OCI-LY1 (cell line): Measurements from ENCODE around the gene DCUN1D2.
"Not testable (repeated sequence)": the region's sequence is repeated elsewhere in the genome, so short reads cannot be mapped to it uniquely, and the experiment has no call there.

Source experiments
- H2AFZ ChIP-seq: fragments of 200-600 bp; sonication (generic), shearing (Covaris generic); 2 replicates; pipeline ENCODE4 v1.6.0; 2014; ENCODE audit warnings: antibody characterized with exemption, mild to moderate bottlenecking, low read length
- H3F3A ChIP-seq: fragments of 200-600 bp; sonication (generic), shearing (Covaris generic); 2 replicates; pipeline ENCODE4 v1.6.0; 2014; ENCODE audit warnings: mild to moderate bottlenecking, antibody characterized with exemption, low read length, moderate library complexity; ENCODE audit not compliant: insufficient read depth
- H3K27ac ChIP-seq: fragments of 200-600 bp; sonication (generic); 2 replicates; pipeline ENCODE4 v1.5.1; 2014; ENCODE audit warnings: low read length, mixed run types, mild to moderate bottlenecking, low read depth; ENCODE audit not compliant: poor library complexity, severe bottlenecking
- H3K27me3 ChIP-seq: fragments of 200-600 bp; sonication (generic); 2 replicates; pipeline ENCODE4 v1.6.0; 2014; ENCODE audit warnings: antibody characterized with exemption, mild to moderate bottlenecking, low read length, moderate library complexity; ENCODE audit not compliant: insufficient read depth
- H3K36me3 ChIP-seq: fragments of 200-600 bp; sonication (generic); 2 replicates; pipeline ENCODE4 v1.6.1; 2014; ENCODE audit warnings: mild to moderate bottlenecking, antibody characterized with exemption, low read length, moderate library complexity, mixed read lengths; ENCODE audit not compliant: insufficient read depth
- H3K4me1 ChIP-seq: fragments of 200-600 bp; sonication (generic); 2 replicates; pipeline ENCODE4 v1.5.1; 2014; ENCODE audit warnings: mild to moderate bottlenecking, low read length, moderate library complexity; ENCODE audit not compliant: insufficient read depth, severe bottlenecking
- H3K4me2 ChIP-seq: fragments of 200-600 bp; sonication (generic), shearing (Covaris generic); 2 replicates; pipeline ENCODE4 v1.6.1; 2014; ENCODE audit warnings: low read length
- H3K4me3 ChIP-seq: fragments of 200-600 bp; sonication (generic); 2 replicates; pipeline ENCODE4 v1.5.1; 2014; ENCODE audit warnings: low read length, low read depth, mild to moderate bottlenecking, mixed read lengths; ENCODE audit not compliant: poor library complexity, severe bottlenecking
- H3K79me2 ChIP-seq: fragments of 200-600 bp; shearing (Covaris generic); 2 replicates; pipeline ENCODE4 v1.6.1; 2016; ENCODE audit warnings: mixed run types, low read length, mixed read lengths; ENCODE audit not compliant: insufficient read depth
- H3K9ac ChIP-seq: fragments of 200-600 bp; sonication (generic), shearing (Covaris generic); 2 replicates; pipeline ENCODE4 v1.6.1; 2014; ENCODE audit warnings: mild to moderate bottlenecking, low read length, mixed read lengths
- H3K9me2 ChIP-seq: fragments of 200-600 bp; sonication (generic), shearing (Covaris generic); 2 replicates; pipeline ENCODE4 v1.6.1; 2014; ENCODE audit warnings: low read depth, mild to moderate bottlenecking, low read length, mixed read lengths
- H3K9me3 ChIP-seq: fragments of 200-600 bp; shearing (Covaris generic); 2 replicates; pipeline ENCODE4 v1.6.1; 2014; ENCODE audit warnings: low read length, mixed read lengths
- H4K20me1 ChIP-seq: fragments of 200-600 bp; sonication (generic), shearing (Covaris generic); 2 replicates; pipeline ENCODE4 v1.6.0; 2016; ENCODE audit warnings: mild to moderate bottlenecking, low read length; ENCODE audit not compliant: insufficient read depth
- CTCF ChIP-seq: fragments of 200-600 bp; sonication (generic), shearing (Covaris generic); IDR thresholded peaks from 2 replicates; pipeline ENCODE4 v1.5.1; 2017; ENCODE audit warnings: mild to moderate bottlenecking, antibody characterized with exemption, low read length, moderate library complexity, mixed read lengths
- EZH2 ChIP-seq: fragments of 200-600 bp; sonication (generic), shearing (Covaris generic); IDR thresholded peaks from 2 replicates; pipeline ENCODE4 v1.8.0; 2017; ENCODE audit warnings: borderline replicate concordance, mixed run types, mild to moderate bottlenecking, antibody characterized with exemption, low read length, moderate library complexity, mixed read lengths

DCUN1D2 gene

GRCh38 chr13:113471844-113472243 lies 18.7 kb downstream of the DCUN1D2 start:
- H3K4me2 ChIP-seq = no peak overlapping the region
- H3K9me3 ChIP-seq = no peaks in the 10 kb centered on the region
- no peaks in the 10 kb centered on the region for H3K4me1 ChIP-seq
- H2AFZ ChIP-seq = no peak overlapping the region
- no peaks in the 10 kb centered on the region for H3K9me2 ChIP-seq
- H4K20me1 ChIP-seq = no peaks in the 10 kb centered on the region
- no peaks in the 10 kb centered on the region for H3K27me3 ChIP-seq
- no peak for TF ChIP-seq CTCF
- TF ChIP-seq EZH2 = no peak
- H3K9ac ChIP-seq = no peak overlapping the region
- H3K27ac ChIP-seq = no peak overlapping the region
- no peaks in the 10 kb centered on the region for H3F3A ChIP-seq
- H3K79me2 ChIP-seq = no peaks in the 10 kb centered on the region
- no peak overlapping the region for H3K4me3 ChIP-seq
- H3K36me3 ChIP-seq = peaks cover 72% of the 10 kb centered on the region

- not testable (repeated sequence) for H3K27ac ChIP-seq, H3K4me3 ChIP-seq, H3K9me2 ChIP-seq, H3K4me1 ChIP-seq, H3K79me2 ChIP-seq, H3K27me3 ChIP-seq, H3F3A ChIP-seq, H3K4me2 ChIP-seq, H4K20me1 ChIP-seq, H3K9ac ChIP-seq, H3K9me3 ChIP-seq, H2AFZ ChIP-seq
- peaks cover 69% of the 10 kb centered on the region for H3K36me3 ChIP-seq
Observed at GRCh38 chr13:113470635-113471163, 19.8 kb downstream of the DCUN1D2 start.

- Histone ChIP-seq H3F3A (no peaks in the 10 kb centered on the region), H3K4me1 (no peaks in the 10 kb centered on the region), H2AFZ (no peak overlapping the region), H3K27ac (no peak overlapping the region), H3K36me3 (peaks cover 63% of the 10 kb centered on the region), H3K4me3 (no peak overlapping the region), H3K27me3 (no peaks in the 10 kb centered on the region), H3K4me2 (no peak overlapping the region), H3K9me3 (no peaks in the 10 kb centered on the region), H3K9ac (no peak overlapping the region), H4K20me1 (no peaks in the 10 kb centered on the region), H3K79me2 (no peaks in the 10 kb centered on the region), H3K9me2 (no peaks in the 10 kb centered on the region)
- TF ChIP-seq CTCF (no peak), EZH2 (no peak)
Observed at GRCh38 chr13:113470073-113470472, 20.4 kb downstream of the DCUN1D2 start.

- Histone ChIP-seq H3K27ac (no peak overlapping the region), H2AFZ (no peak overlapping the region), H3K4me1 (no peaks in the 10 kb centered on the region), H3K9me2 (no peaks in the 10 kb centered on the region), H3K9ac (no peak overlapping the region), H3F3A (no peaks in the 10 kb centered on the region), H4K20me1 (no peaks in the 10 kb centered on the region), H3K9me3 (no peaks in the 10 kb centered on the region), H3K4me2 (no peak overlapping the region), H3K36me3 (peaks cover 58% of the 10 kb centered on the region), H3K79me2 (no peaks in the 10 kb centered on the region), H3K4me3 (no peak overlapping the region), H3K27me3 (no peaks in the 10 kb centered on the region)
- TF ChIP-seq EZH2 (no peak), CTCF (no peak)
Observed at GRCh38 chr13:113469582-113469981, 20.9 kb downstream of the DCUN1D2 start.
